Measurements from ENCODE around the gene BEST3. TPM values are rescaled to one million over a fixed set of nuclear protein-coding genes. Genes with fewer than 3 reads are reported as not detected.

Gene BEST3
- polyA plus RNA-seq, 3 donors, result not detected

DNA sequence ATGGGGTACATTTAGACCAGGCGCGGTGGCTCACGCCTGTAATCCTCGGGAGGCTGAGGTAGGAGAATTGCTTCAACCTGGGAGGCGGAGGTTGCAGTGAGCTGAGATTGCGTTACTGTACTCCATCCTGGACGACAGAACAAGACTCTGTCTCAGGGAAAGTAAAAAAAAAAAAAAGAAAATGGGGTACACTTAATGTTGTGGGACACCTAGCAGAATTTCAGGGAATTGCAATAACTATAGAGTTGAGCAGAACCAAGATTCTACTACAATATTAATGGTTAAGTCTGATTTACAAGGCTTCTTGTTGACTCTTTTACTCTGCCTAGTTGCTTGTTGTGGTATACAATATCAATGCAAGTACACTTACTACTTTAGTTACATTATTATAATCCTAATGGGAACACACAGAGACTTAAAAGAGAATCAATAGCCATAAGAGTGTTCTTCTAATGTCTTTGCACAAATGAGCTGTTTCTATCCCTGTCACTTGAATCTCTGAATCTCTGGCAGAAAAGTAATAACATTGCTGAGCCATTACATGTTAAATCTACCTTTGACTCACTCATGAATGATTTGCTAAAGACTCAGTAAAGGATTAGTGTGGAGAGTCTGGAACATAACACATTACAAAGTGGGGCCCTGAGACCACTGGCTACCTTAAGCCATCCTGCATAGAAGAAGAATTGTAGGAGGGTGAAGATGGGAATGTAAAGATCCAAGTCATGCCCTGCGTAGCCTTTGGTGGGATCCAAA lies 22.7 kb downstream of the BEST3 start:
- Histone ChIP-seq H3K27me3 (ENCODE audit: control insufficient read depth in 2 of 2, insufficient read depth in 2 of 2, low read length in 2 of 2) (no peaks in the 10 kb centered on the region), H4K20me1 (ENCODE audit: insufficient read depth, low read length) (no peaks in the 10 kb centered on the region), H3K27ac (ENCODE audit: low read depth in 1 of 2, low read length in 2 of 2) (no peak overlapping the region), H3K9ac (ENCODE audit: insufficient read depth, low read length, poor library complexity, severe bottlenecking) (no peak overlapping the region), H3K4me3 (replicated peaks in 1 of 3; ENCODE audit: low read depth in 2 of 3, low read length in 3 of 3) (no peak overlapping the region), H3K79me2 (ENCODE audit: insufficient read depth, low read length) (no peaks in the 10 kb centered on the region), H3K9me3 (replicated peaks in 1 of 2; ENCODE audit: control insufficient read depth in 1 of 2, insufficient read depth in 1 of 2, low read length in 2 of 2) (no peaks in the 10 kb centered on the region), H2AFZ (ENCODE audit: insufficient read depth, low read depth, low read length, poor library complexity, severe bottlenecking) (no peak overlapping the region), H3K36me3 (replicated peaks in 1 of 2; ENCODE audit: control insufficient read depth in 1 of 2, insufficient read depth in 2 of 2, low read length in 2 of 2) (no peaks in the 10 kb centered on the region), H3K4me2 (replicated peaks; ENCODE audit: extremely low read depth, low read length, poor library complexity, severe bottlenecking) (no peak overlapping the region), H3K4me1 (ENCODE audit: control insufficient read depth in 1 of 2, insufficient read depth in 2 of 2, low read length in 2 of 2) (no peaks in the 10 kb centered on the region)
- Mint-ChIP-seq H3K27me3 (ENCODE audit: low read depth in 3 of 3) (peaks cover 2% of the 10 kb centered on the region in 3 donors), H3K9me3 (no peaks in the 10 kb centered on the region), H3K4me3 (no peak overlapping the region), H3K27ac (peak overlapping the region in 1 of 7 donors; percentile 68), H3K4me1 (no peaks in the 10 kb centered on the region), H3K36me3 (no peaks in the 10 kb centered on the region)
- intact Hi-C loops (cut with micrococcal nuclease), result no loop called here
- 99% methylated on average over 6 of the region's 8 CpGs for WGBS (ENCODE audit: insufficient coverage)
- no peak for TF ChIP-seq CTCF (IDR thresholded peaks at IDR 0.05)
- DNase-seq, result no peak

- TF ChIP-seq CTCF (IDR thresholded peaks at IDR 0.05), result no peak
- no peaks in the 10 kb centered on the region for H3K9me3 Mint-ChIP-seq
- no peak overlapping the region for H3K27ac ChIP-seq (ENCODE audit: low read depth in 1 of 2, low read length in 2 of 2)
- H3K27ac Mint-ChIP-seq, result no peak overlapping the region
- no peak overlapping the region for H3K9ac ChIP-seq (ENCODE audit: insufficient read depth, low read length, poor library complexity, severe bottlenecking)
- no peak for DNase-seq
- H3K36me3 Mint-ChIP-seq, result no peaks in the 10 kb centered on the region
- no peaks in the 10 kb centered on the region for H3K4me1 ChIP-seq (ENCODE audit: control insufficient read depth in 1 of 2, insufficient read depth in 2 of 2, low read length in 2 of 2)
- H3K27me3 ChIP-seq (ENCODE audit: control insufficient read depth in 2 of 2, insufficient read depth in 2 of 2, low read length in 2 of 2), result no peaks in the 10 kb centered on the region
- no peak overlapping the region for H3K4me2 ChIP-seq (replicated peaks; ENCODE audit: extremely low read depth, low read length, poor library complexity, severe bottlenecking)
- H3K27me3 Mint-ChIP-seq (ENCODE audit: low read depth in 3 of 3), result peaks cover 2 to 4% (median 3%) of the 10 kb centered on the region in 3 donors
- no peaks in the 10 kb centered on the region for H4K20me1 ChIP-seq (ENCODE audit: insufficient read depth, low read length)
- H3K36me3 ChIP-seq (replicated peaks in 1 of 2; ENCODE audit: control insufficient read depth in 1 of 2, insufficient read depth in 2 of 2, low read length in 2 of 2), result no peaks in the 10 kb centered on the region
- WGBS (ENCODE audit: insufficient coverage), result 100% methylated on average over 1 of the region's 2 CpGs
- H3K9me3 ChIP-seq (replicated peaks in 1 of 2; ENCODE audit: control insufficient read depth in 1 of 2, insufficient read depth in 1 of 2, low read length in 2 of 2), result no peaks in the 10 kb centered on the region
- no peaks in the 10 kb centered on the region for H3K79me2 ChIP-seq (ENCODE audit: insufficient read depth, low read length)
- H3K4me3 Mint-ChIP-seq, result no peak overlapping the region
- H3K4me1 Mint-ChIP-seq, result no peaks in the 10 kb centered on the region
- intact Hi-C loops (cut with micrococcal nuclease), result no loop called here
- no peak overlapping the region for H2AFZ ChIP-seq (ENCODE audit: insufficient read depth, low read depth, low read length, poor library complexity, severe bottlenecking)
- H3K4me3 ChIP-seq (replicated peaks in 1 of 3; ENCODE audit: low read depth in 2 of 3, low read length in 3 of 3), result no peak overlapping the region
Measured at GRCh38 chr12:69672195-69672594, 26.9 kb downstream of the BEST3 start.
